ENCODE data around the gene AKAP8L.
"Not testable (repeated sequence)": the region's sequence is repeated elsewhere in the genome, so short reads cannot be mapped to it uniquely, and the experiment has no call there.

AKAP8L gene

GRCh38 chr19:15422296-15423075 is 3.7 kb upstream of the AKAP8L start:
- TF ChIP-seq TAF1 (IDR thresholded peaks at IDR 0.05; ENCODE audit: low read depth, low read length) (no peak), POLR2A (IDR thresholded peaks at IDR 0.05; ENCODE audit: low read depth, low read length) (no peak), POU2F2 (IDR thresholded peaks at IDR 0.05; ENCODE audit: low read depth, low read length) (no peak), POLR2AphosphoS5 (IDR thresholded peaks at IDR 0.05; ENCODE audit: low read depth, low read length) (no peak), SPI1 (IDR thresholded peaks at IDR 0.05; ENCODE audit: low read depth, low read length) (no peak), PAX5 (IDR thresholded peaks at IDR 0.05; ENCODE audit: insufficient read depth, low read length, severe bottlenecking) (no peak)
- FAIRE-seq (no peak), DNase-seq (ENCODE audit: insufficient read length, low spot score) (no peak)

GRCh38 chr19:15421721-15422260 is 3.0 kb upstream of the AKAP8L start:
- TF ChIP-seq POU2F2 (IDR thresholded peaks at IDR 0.05; ENCODE audit: low read depth, low read length), result no peak
- no peak for TF ChIP-seq PAX5 (IDR thresholded peaks at IDR 0.05; ENCODE audit: insufficient read depth, low read length, severe bottlenecking)
- no peak for TF ChIP-seq SPI1 (IDR thresholded peaks at IDR 0.05; ENCODE audit: low read depth, low read length)
- no peak for TF ChIP-seq POLR2AphosphoS5 (IDR thresholded peaks at IDR 0.05; ENCODE audit: low read depth, low read length)
- no peak for TF ChIP-seq TAF1 (IDR thresholded peaks at IDR 0.05; ENCODE audit: low read depth, low read length)
- TF ChIP-seq POLR2A (IDR thresholded peaks at IDR 0.05; ENCODE audit: low read depth, low read length), result no peak
- FAIRE-seq, result no peak
- no peak for DNase-seq (ENCODE audit: insufficient read length, low spot score)

- DNase-seq (ENCODE audit: insufficient read length, low spot score) (no peak), FAIRE-seq (no peak)
- TF ChIP-seq POLR2AphosphoS5 (IDR thresholded peaks at IDR 0.05; ENCODE audit: low read depth, low read length) (no peak), SPI1 (IDR thresholded peaks at IDR 0.05; ENCODE audit: low read depth, low read length) (no peak), POLR2A (IDR thresholded peaks at IDR 0.05; ENCODE audit: low read depth, low read length) (no peak), TAF1 (IDR thresholded peaks at IDR 0.05; ENCODE audit: low read depth, low read length) (no peak), PAX5 (IDR thresholded peaks at IDR 0.05; ENCODE audit: insufficient read depth, low read length, severe bottlenecking) (no peak), POU2F2 (IDR thresholded peaks at IDR 0.05; ENCODE audit: low read depth, low read length) (no peak)
Observed at GRCh38 chr19:15421136-15421695, 2.4 kb upstream of the AKAP8L start.

- no peak for TF ChIP-seq PAX5 (IDR thresholded peaks at IDR 0.05; ENCODE audit: insufficient read depth, low read length, severe bottlenecking)
- no peak for TF ChIP-seq POU2F2 (IDR thresholded peaks at IDR 0.05; ENCODE audit: low read depth, low read length)
- no peak for TF ChIP-seq TAF1 (IDR thresholded peaks at IDR 0.05; ENCODE audit: low read depth, low read length)
- TF ChIP-seq POLR2AphosphoS5 (IDR thresholded peaks at IDR 0.05; ENCODE audit: low read depth, low read length), result no peak
- no peak for TF ChIP-seq POLR2A (IDR thresholded peaks at IDR 0.05; ENCODE audit: low read depth, low read length)
- no peak for TF ChIP-seq SPI1 (IDR thresholded peaks at IDR 0.05; ENCODE audit: low read depth, low read length)
- DNase-seq (ENCODE audit: insufficient read length, low spot score), result no peak
- FAIRE-seq, result no peak
Observed at GRCh38 chr19:15419413-15420025, 731 bp upstream of the AKAP8L start.

- TF ChIP-seq PAX5 (IDR thresholded peaks at IDR 0.05; ENCODE audit: insufficient read depth, low read length, severe bottlenecking) (no peak), POLR2AphosphoS5 (IDR thresholded peaks at IDR 0.05; ENCODE audit: low read depth, low read length) (no peak), POLR2A (IDR thresholded peaks at IDR 0.05; ENCODE audit: low read depth, low read length) (no peak), POU2F2 (IDR thresholded peaks at IDR 0.05; ENCODE audit: low read depth, low read length) (no peak), SPI1 (IDR thresholded peaks at IDR 0.05; ENCODE audit: low read depth, low read length) (no peak), TAF1 (IDR thresholded peaks at IDR 0.05; ENCODE audit: low read depth, low read length) (no peak)
- DNase-seq (ENCODE audit: insufficient read length, low spot score) (no peak), FAIRE-seq (no peak)
Observed at GRCh38 chr19:15418231-15418578, 583 bp downstream of the AKAP8L start.

- DNase-seq (ENCODE audit: insufficient read length, low spot score) (no peak), FAIRE-seq (no peak)
- TF ChIP-seq TAF1 (IDR thresholded peaks at IDR 0.05; ENCODE audit: low read depth, low read length), result no peak
- 0 out of 2 replicates have a peak, but pooled peaks have one; percentile 1 for TF ChIP-seq SPI1 (IDR thresholded peaks at IDR 0.05; ENCODE audit: low read depth, low read length)
- no peak for TF ChIP-seq POLR2AphosphoS5 (IDR thresholded peaks at IDR 0.05; ENCODE audit: low read depth, low read length)
- no peak for TF ChIP-seq POU2F2 (IDR thresholded peaks at IDR 0.05; ENCODE audit: low read depth, low read length)
- TF ChIP-seq POLR2A (IDR thresholded peaks at IDR 0.05; ENCODE audit: low read depth, low read length), result no peak
- TF ChIP-seq PAX5 (IDR thresholded peaks at IDR 0.05; ENCODE audit: insufficient read depth, low read length, severe bottlenecking), result no peak
Observed at GRCh38 chr19:15417699-15418098, 1.1 kb downstream of the AKAP8L start.

GRCh38 chr19:15412832-15413231 is 6.0 kb downstream of the AKAP8L start:
- DNase-seq (ENCODE audit: insufficient read length, low spot score) (no peak), FAIRE-seq (no peak)
- no peak for TF ChIP-seq POLR2AphosphoS5 (IDR thresholded peaks at IDR 0.05; ENCODE audit: low read depth, low read length)
- TF ChIP-seq POLR2A (IDR thresholded peaks at IDR 0.05; ENCODE audit: low read depth, low read length), result no peak
- TF ChIP-seq POU2F2 (IDR thresholded peaks at IDR 0.05; ENCODE audit: low read depth, low read length), result no peak
- no peak for TF ChIP-seq TAF1 (IDR thresholded peaks at IDR 0.05; ENCODE audit: low read depth, low read length)
- no peak for TF ChIP-seq PAX5 (IDR thresholded peaks at IDR 0.05; ENCODE audit: insufficient read depth, low read length, severe bottlenecking)
- no peak for TF ChIP-seq SPI1 (IDR thresholded peaks at IDR 0.05; ENCODE audit: low read depth, low read length)

- not testable (repeated sequence) for FAIRE-seq; DNase-seq (ENCODE audit: insufficient read length, low spot score)
Observed at GRCh38 chr19:15411351-15411750, 7.4 kb downstream of the AKAP8L start.

GRCh38 chr19:15404780-15405211 is 14.0 kb downstream of the AKAP8L start:
- DNase-seq (ENCODE audit: insufficient read length, low spot score) (no peak), FAIRE-seq (no peak)
- no peak for TF ChIP-seq SPI1 (IDR thresholded peaks at IDR 0.05; ENCODE audit: low read depth, low read length)
- TF ChIP-seq POU2F2 (IDR thresholded peaks at IDR 0.05; ENCODE audit: low read depth, low read length), result no peak
- no peak for TF ChIP-seq POLR2AphosphoS5 (IDR thresholded peaks at IDR 0.05; ENCODE audit: low read depth, low read length)
- no peak for TF ChIP-seq POLR2A (IDR thresholded peaks at IDR 0.05; ENCODE audit: low read depth, low read length)
- TF ChIP-seq PAX5 (IDR thresholded peaks at IDR 0.05; ENCODE audit: insufficient read depth, low read length, severe bottlenecking), result no peak
- no peak for TF ChIP-seq TAF1 (IDR thresholded peaks at IDR 0.05; ENCODE audit: low read depth, low read length)

Measured in GM12891 (cell line).